ENCODE measurements around the gene TBL2. TPM values are rescaled to one million over a fixed set of nuclear protein-coding genes. Genes with fewer than 3 reads are reported as not detected.

TBL2 gene
- polyA plus RNA-seq, 3 donors: 10.0 to 35.3 (median 20.5) TPM

DNA sequence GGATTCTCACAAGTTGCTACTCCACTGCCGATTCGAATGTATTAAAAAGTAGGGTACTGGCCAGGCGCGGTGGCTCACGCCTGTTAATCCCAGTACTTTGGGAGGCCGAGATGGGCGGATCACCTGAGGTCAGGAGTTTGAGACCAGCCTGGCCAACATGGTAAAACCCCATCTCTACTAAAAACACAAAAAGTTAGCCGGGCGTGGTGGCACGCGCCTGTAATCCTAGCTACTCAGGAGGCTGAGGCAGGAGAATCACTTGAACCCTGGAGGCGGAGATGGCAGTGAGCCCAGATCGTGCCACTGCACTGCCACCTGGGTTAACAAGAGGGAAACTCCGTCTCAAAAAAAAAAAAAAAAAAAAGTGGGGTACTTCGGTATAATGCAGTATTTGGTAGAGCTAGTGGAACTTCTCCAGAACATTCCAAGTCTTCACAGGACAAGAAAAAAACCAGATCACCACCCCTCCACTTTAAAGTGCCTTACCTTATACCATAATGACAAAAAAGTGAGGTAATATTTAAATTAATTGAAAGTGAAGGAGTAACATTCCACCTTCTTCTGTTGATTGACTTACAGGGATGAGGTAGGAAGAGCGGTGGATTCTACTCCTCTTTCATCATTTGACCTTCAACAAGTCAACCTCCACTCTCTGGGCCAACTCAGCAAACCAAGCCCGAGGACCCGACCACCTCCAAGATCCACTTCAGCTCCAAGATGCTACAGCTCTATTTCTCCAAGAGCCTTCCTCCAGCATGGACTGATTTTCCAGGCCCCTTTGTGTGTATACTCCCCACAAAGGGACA lies 58.3 kb downstream of the TBL2 start:
- WGBS, 3 donors: 64 to 70% (median 69%) methylated on average over 17 to 18 of the region's 18 CpGs
- no peak overlapping the region for H3K27ac ChIP-seq (ENCODE audit: low read depth, low read length)

DNA sequence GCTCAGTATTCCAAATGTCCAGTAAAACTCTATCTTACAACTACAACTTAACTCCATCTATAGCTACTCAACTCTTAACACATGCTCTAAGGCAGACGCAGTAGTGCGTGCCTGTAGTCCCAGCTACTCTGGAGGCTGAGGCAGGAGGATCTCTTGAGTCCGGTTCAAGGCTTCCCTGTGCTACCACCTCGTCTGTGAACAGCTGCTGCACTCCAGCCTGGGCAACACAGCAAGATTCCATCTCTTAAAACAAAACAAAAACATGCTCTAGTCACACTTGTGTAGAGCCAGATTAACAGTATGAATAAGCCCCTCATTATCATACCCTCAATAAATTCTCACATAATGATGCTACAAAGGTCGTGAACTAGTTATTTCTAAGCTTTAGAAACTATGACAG lies 59.9 kb downstream of the TBL2 start:
- no peak overlapping the region for H3K27ac ChIP-seq (ENCODE audit: low read depth, low read length)
- WGBS, 3 donors: 74 to 87% (median 86%) methylated on average over 5 of the region's 5 CpGs

Other genes with a start within 250 kb of the TBL2 start
- gene FZD9, start 144.8 kb downstream of the TBL2 start, polyA plus RNA-seq: 1 to 10 TPM in 1 of 3 donors, under 1 TPM in 2; 0.22 to 1.3 (median 0.40) TPM
- 10 to 100 TPM; 10.8 to 31.0 (median 20.1) TPM for gene BAZ1B, start 56.3 kb downstream of the TBL2 start, polyA plus RNA-seq
- gene BCL7B, start 20.9 kb downstream of the TBL2 start, polyA plus RNA-seq: 10 to 100 TPM; 20.8 to 70.4 (median 68.8) TPM
- gene MLXIPL, start 45.9 kb upstream of the TBL2 start, polyA plus RNA-seq: 100 to 1,000 TPM in 2 of 3 donors, 10 to 100 TPM in 1; 44.8 to 258 (median 139) TPM
- gene VPS37D, start 89.3 kb upstream of the TBL2 start, polyA plus RNA-seq: 1 to 10 TPM; 1.2 to 3.9 (median 1.3) TPM
- gene DNAJC30, start 104.9 kb upstream of the TBL2 start, polyA plus RNA-seq: 10 to 100 TPM in 1 of 3 donors, 1 to 10 TPM in 2; 5.3 to 12.3 (median 7.4) TPM
- 10 to 100 TPM; 40.7 to 65.8 (median 46.4) TPM for gene BUD23, start 105.0 kb upstream of the TBL2 start, polyA plus RNA-seq
- gene STX1A, start 141.1 kb upstream of the TBL2 start, polyA plus RNA-seq: 1 to 10 TPM; 3.8 to 7.5 (median 4.0) TPM
- gene ABHD11, start 160.2 kb upstream of the TBL2 start, polyA plus RNA-seq: 10 to 100 TPM; 15.0 to 23.7 (median 15.8) TPM
- 10 to 100 TPM in 1 of 3 donors, under 1 TPM in 1, not detected in 1; 0.22 to 96.5 TPM for gene CLDN3, start 191.7 kb upstream of the TBL2 start, polyA plus RNA-seq